A549 (cell line): Measurements from ENCODE around the gene MOB1B.

ENCODE experiments used
- CBX2 ChIP-seq: fragments of 200-600 bp; sonication (generic); IDR thresholded peaks from 2 replicates; pipeline ENCODE4 v1.6.1; 2016; ENCODE audit warnings: low read depth, mild to moderate bottlenecking, borderline replicate concordance
- CHD2 ChIP-seq: fragments of 150-350 bp; IDR thresholded peaks from 2 replicates; pipeline ENCODE4 v1.6.1; 2014; ENCODE audit warnings: low read length; ENCODE audit not compliant: partially characterized antibody
- ESRRA ChIP-seq: fragments of 150-350 bp; IDR thresholded peaks from 2 replicates; pipeline ENCODE4 v1.6.1; 2014; ENCODE audit warnings: mild to moderate bottlenecking, low read length, borderline replicate concordance
- JUN ChIP-seq, 2 experiments: fragments of >200 bp; sonication (Bioruptor Twin); formaldehyde crosslinking; IDR thresholded peaks; 2 replicates in 1 of 2; 3 replicates in 1 of 2; pipeline ENCODE4 v1.6.1; 2016 to 2017
- POLR2A ChIP-seq: IDR thresholded peaks from 2 replicates; pipeline ENCODE4 v1.6.1; 2012; ENCODE audit warnings: mild to moderate bottlenecking, low read length
- RAD21 ChIP-seq, 2 experiments: fragments of >200 bp in 1 of 2; sonication (Bioruptor Twin) in 1 of 2; formaldehyde crosslinking in 1 of 2; IDR thresholded peaks in 1 of 2; conservative IDR thresholded peaks in 1 of 2; 2 replicates in 1 of 2; 3 replicates in 1 of 2; pipeline ENCODE4 v1.6.1; 2012 to 2018; ENCODE audit warnings: inconsistent platforms in 1 of 2
- RCOR1 ChIP-seq: fragments of 150-350 bp; IDR thresholded peaks from 2 replicates; pipeline ENCODE4 v1.6.1; 2014; ENCODE audit warnings: antibody characterized with exemption, low read length, low read depth
- RFX5 ChIP-seq: fragments of 450-650 bp; IDR thresholded peaks from 2 replicates; pipeline ENCODE4 v1.7.1; 2014; ENCODE audit warnings: antibody characterized with exemption, mild to moderate bottlenecking, moderate library complexity
- ZSCAN20 ChIP-seq: fragments of 250-450 bp; sonication (Bioruptor Pico); IDR thresholded peaks from 2 replicates; pipeline ENCODE4 v1.8.0; 2022; ENCODE audit warnings: mild to moderate bottlenecking, moderate library complexity
- TF ChIP-seq, protein P1 (sequence below): fragments of >200 bp; sonication (Bioruptor Twin); formaldehyde crosslinking; IDR thresholded peaks from 3 replicates; pipeline ENCODE4 v1.5.1; 2016
- TF ChIP-seq, protein P2 (sequence below): fragments of 200-600 bp; sonication (generic); IDR thresholded peaks from 2 replicates; pipeline ENCODE4 v1.6.1; 2016; ENCODE audit warnings: antibody characterized with exemption, mild to moderate bottlenecking, moderate library complexity
- TF ChIP-seq, protein P3 (sequence below): fragments of 450-650 bp; IDR thresholded peaks from 2 replicates; pipeline ENCODE4 v1.6.1; 2014; ENCODE audit warnings: antibody characterized with exemption
- TF ChIP-seq, protein P4 (sequence below): IDR thresholded peaks from 2 replicates; pipeline ENCODE4 v1.6.1; 2012

DNA sequence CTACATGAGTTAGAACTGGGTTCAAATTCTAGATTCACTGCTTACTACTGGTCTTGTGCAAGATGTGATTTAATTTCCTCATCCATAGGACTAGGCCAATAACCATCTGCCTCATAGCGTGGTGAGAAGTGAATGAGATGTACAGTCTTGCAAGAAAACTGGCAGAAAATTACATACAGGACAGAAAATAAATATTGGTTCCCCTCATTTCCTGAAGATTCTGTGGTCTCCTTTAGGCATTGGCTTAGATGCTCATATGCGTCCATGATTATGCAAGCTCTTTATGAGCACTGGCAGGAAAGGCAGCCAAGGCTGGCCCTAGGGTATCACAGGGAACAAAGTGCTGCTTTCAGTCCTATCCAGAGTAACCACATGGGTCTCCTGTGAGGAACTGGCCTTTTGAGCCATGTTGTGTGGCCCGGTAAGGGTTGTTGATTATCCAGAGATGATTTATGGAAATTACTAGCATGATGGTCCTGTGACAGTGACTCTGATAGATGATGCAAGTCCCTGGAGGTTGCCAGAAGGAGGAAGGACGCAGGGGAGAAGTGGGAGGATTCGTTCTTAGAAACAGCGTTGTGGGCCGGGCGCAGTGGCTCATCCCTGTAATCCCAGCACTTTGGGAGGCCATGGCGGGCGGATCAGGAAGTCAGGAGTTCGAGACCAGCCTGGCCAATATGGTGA lies 9.9 kb upstream of the MOB1B start:
- TF ChIP-seq, protein P1, sequence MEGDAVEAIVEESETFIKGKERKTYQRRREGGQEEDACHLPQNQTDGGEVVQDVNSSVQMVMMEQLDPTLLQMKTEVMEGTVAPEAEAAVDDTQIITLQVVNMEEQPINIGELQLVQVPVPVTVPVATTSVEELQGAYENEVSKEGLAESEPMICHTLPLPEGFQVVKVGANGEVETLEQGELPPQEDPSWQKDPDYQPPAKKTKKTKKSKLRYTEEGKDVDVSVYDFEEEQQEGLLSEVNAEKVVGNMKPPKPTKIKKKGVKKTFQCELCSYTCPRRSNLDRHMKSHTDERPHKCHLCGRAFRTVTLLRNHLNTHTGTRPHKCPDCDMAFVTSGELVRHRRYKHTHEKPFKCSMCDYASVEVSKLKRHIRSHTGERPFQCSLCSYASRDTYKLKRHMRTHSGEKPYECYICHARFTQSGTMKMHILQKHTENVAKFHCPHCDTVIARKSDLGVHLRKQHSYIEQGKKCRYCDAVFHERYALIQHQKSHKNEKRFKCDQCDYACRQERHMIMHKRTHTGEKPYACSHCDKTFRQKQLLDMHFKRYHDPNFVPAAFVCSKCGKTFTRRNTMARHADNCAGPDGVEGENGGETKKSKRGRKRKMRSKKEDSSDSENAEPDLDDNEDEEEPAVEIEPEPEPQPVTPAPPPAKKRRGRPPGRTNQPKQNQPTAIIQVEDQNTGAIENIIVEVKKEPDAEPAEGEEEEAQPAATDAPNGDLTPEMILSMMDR = no peak
- TF ChIP-seq CHD2 = no peak
- TF ChIP-seq ESRRA = no peak
- no peak for TF ChIP-seq JUN (IDR thresholded peaks at IDR 0.05)
- TF ChIP-seq, protein P2, sequence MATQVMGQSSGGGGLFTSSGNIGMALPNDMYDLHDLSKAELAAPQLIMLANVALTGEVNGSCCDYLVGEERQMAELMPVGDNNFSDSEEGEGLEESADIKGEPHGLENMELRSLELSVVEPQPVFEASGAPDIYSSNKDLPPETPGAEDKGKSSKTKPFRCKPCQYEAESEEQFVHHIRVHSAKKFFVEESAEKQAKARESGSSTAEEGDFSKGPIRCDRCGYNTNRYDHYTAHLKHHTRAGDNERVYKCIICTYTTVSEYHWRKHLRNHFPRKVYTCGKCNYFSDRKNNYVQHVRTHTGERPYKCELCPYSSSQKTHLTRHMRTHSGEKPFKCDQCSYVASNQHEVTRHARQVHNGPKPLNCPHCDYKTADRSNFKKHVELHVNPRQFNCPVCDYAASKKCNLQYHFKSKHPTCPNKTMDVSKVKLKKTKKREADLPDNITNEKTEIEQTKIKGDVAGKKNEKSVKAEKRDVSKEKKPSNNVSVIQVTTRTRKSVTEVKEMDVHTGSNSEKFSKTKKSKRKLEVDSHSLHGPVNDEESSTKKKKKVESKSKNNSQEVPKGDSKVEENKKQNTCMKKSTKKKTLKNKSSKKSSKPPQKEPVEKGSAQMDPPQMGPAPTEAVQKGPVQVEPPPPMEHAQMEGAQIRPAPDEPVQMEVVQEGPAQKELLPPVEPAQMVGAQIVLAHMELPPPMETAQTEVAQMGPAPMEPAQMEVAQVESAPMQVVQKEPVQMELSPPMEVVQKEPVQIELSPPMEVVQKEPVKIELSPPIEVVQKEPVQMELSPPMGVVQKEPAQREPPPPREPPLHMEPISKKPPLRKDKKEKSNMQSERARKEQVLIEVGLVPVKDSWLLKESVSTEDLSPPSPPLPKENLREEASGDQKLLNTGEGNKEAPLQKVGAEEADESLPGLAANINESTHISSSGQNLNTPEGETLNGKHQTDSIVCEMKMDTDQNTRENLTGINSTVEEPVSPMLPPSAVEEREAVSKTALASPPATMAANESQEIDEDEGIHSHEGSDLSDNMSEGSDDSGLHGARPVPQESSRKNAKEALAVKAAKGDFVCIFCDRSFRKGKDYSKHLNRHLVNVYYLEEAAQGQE = no peak
- no peak for TF ChIP-seq POLR2A
- no peak for TF ChIP-seq CBX2
- no peak for TF ChIP-seq RCOR1
- TF ChIP-seq, protein P3, sequence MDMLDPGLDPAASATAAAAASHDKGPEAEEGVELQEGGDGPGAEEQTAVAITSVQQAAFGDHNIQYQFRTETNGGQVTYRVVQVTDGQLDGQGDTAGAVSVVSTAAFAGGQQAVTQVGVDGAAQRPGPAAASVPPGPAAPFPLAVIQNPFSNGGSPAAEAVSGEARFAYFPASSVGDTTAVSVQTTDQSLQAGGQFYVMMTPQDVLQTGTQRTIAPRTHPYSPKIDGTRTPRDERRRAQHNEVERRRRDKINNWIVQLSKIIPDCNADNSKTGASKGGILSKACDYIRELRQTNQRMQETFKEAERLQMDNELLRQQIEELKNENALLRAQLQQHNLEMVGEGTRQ = no peak
- TF ChIP-seq RAD21 (conservative IDR thresholded peaks at IDR 0.05 in 1 of 2, IDR thresholded peaks at IDR 0.05 in 1 of 2) = no peak
- TF ChIP-seq, protein P4, sequence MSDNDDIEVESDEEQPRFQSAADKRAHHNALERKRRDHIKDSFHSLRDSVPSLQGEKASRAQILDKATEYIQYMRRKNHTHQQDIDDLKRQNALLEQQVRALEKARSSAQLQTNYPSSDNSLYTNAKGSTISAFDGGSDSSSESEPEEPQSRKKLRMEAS = no peak
- TF ChIP-seq RFX5 = no peak
- TF ChIP-seq ZSCAN20 (CRISPR knock-in tag) = no peak
